ENCODE data around the gene ADAM19.

The ADAM19 gene

GRCh38 chr5:157582731-157583620, 7.4 kb upstream of the ADAM19 start:
- TF ChIP-seq POLR2A (IDR thresholded peaks at IDR 0.05; ENCODE audit: low read length) (no peak), GATA1 (IDR thresholded peaks at IDR 0.05; ENCODE audit: low read depth, low read length) (no peak)
- DNase-seq = no peak

- no peak for DNase-seq
- no peak for TF ChIP-seq POLR2A (IDR thresholded peaks at IDR 0.05; ENCODE audit: low read length)
- TF ChIP-seq GATA1 (IDR thresholded peaks at IDR 0.05; ENCODE audit: low read depth, low read length) = no peak
Observed at GRCh38 chr5:157581901-157582300, 6.3 kb upstream of the ADAM19 start.

GRCh38 chr5:157578079-157578780, 2.7 kb upstream of the ADAM19 start:
- DNase-seq = no peak
- TF ChIP-seq POLR2A (IDR thresholded peaks at IDR 0.05; ENCODE audit: low read length) = no peak
- TF ChIP-seq GATA1 (IDR thresholded peaks at IDR 0.05; ENCODE audit: low read depth, low read length) = no peak

GRCh38 chr5:157576678-157577077, 1.1 kb upstream of the ADAM19 start:
- no peak for DNase-seq
- TF ChIP-seq POLR2A (IDR thresholded peaks at IDR 0.05; ENCODE audit: low read length) = no peak
- no peak for TF ChIP-seq GATA1 (IDR thresholded peaks at IDR 0.05; ENCODE audit: low read depth, low read length)

GRCh38 chr5:157574456-157575380, 857 bp downstream of the ADAM19 start:
- peak in 1 of 2 experiments; percentile 24 for DNase-seq
- TF ChIP-seq POLR2A (IDR thresholded peaks at IDR 0.05; ENCODE audit: low read length) = no peak
- TF ChIP-seq GATA1 (IDR thresholded peaks at IDR 0.05; ENCODE audit: low read depth, low read length) = no peak

GRCh38 chr5:157571357-157571827, 4.2 kb downstream of the ADAM19 start:
- no peak for DNase-seq
- TF ChIP-seq GATA1 (IDR thresholded peaks at IDR 0.05; ENCODE audit: low read depth, low read length) (no peak), POLR2A (IDR thresholded peaks at IDR 0.05; ENCODE audit: low read length) (no peak)

GRCh38 chr5:157570531-157571200, 4.9 kb downstream of the ADAM19 start:
- TF ChIP-seq GATA1 (IDR thresholded peaks at IDR 0.05; ENCODE audit: low read depth, low read length) = no peak
- TF ChIP-seq POLR2A (IDR thresholded peaks at IDR 0.05; ENCODE audit: low read length) = no peak
- DNase-seq = no peak

- DNase-seq = no peak
- no peak for TF ChIP-seq POLR2A (IDR thresholded peaks at IDR 0.05; ENCODE audit: low read length)
- no peak for TF ChIP-seq GATA1 (IDR thresholded peaks at IDR 0.05; ENCODE audit: low read depth, low read length)
Observed at GRCh38 chr5:157568720-157569119, 6.9 kb downstream of the ADAM19 start.

GRCh38 chr5:157568222-157568621, 7.4 kb downstream of the ADAM19 start:
- DNase-seq = no peak
- TF ChIP-seq GATA1 (IDR thresholded peaks at IDR 0.05; ENCODE audit: low read depth, low read length) (no peak), POLR2A (IDR thresholded peaks at IDR 0.05; ENCODE audit: low read length) (no peak)

- DNase-seq = no peak
- TF ChIP-seq GATA1 (IDR thresholded peaks at IDR 0.05; ENCODE audit: low read depth, low read length) = no peak
- TF ChIP-seq POLR2A (IDR thresholded peaks at IDR 0.05; ENCODE audit: low read length) = no peak
Observed at GRCh38 chr5:157566902-157567489, 8.6 kb downstream of the ADAM19 start.

- peak; percentile 11 to 35 for DNase-seq
- no peak for TF ChIP-seq GATA1 (IDR thresholded peaks at IDR 0.05; ENCODE audit: low read depth, low read length)
- TF ChIP-seq POLR2A (IDR thresholded peaks at IDR 0.05; ENCODE audit: low read length) = no peak
Observed at GRCh38 chr5:157563929-157564716, 11.5 kb downstream of the ADAM19 start.

- DNase-seq = no peak
Observed at GRCh38 chr5:157563373-157563928, 12.1 kb downstream of the ADAM19 start.

More at GRCh38 chr5:157563373-157563928, 12.1 kb downstream of the ADAM19 start:
- TF ChIP-seq GATA1 (IDR thresholded peaks at IDR 0.05; ENCODE audit: low read depth, low read length) = no peak
- TF ChIP-seq POLR2A (IDR thresholded peaks at IDR 0.05; ENCODE audit: low read length) = no peak

Measured in erythroblast (primary cell).